ENCODE measurements around the gene SYK.
"Not testable (repeated sequence)": the region's sequence is repeated elsewhere in the genome, so short reads cannot be mapped to it uniquely, and the experiment has no call there.

Gene SYK

DNA sequence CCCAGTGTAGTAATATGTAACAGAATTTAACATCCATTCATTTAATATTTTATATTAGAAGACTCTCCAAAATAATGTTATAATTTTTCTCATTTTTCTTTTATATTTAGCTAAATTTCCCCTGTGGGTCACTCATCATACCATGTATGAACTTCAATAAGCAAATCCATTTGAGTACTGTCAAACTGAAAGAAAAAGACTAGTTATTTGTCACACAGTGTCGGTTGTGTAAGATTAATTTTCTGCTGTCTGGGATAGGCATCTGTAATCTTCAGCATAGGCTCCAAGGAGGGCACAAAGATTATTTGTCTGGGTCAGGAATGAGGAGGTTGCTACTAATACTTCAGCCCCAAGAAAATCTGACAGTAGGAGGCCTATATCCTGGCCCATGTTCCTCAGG, 13.1 kb upstream of the SYK start:
- not testable (repeated sequence) for DNase-seq; H2BK120ac ChIP-seq (ENCODE audit: insufficient read depth, low read length, poor library complexity); H3K4me3 ChIP-seq (ENCODE audit: low read depth, low read length); H3K9ac ChIP-seq (ENCODE audit: low read length); H2AFZ ChIP-seq (ENCODE audit: insufficient read depth, low read length, poor library complexity); H3K18ac ChIP-seq (ENCODE audit: low read length); H3K4me1 ChIP-seq (ENCODE audit: control insufficient read depth in 1 of 2, insufficient read depth in 2 of 2, low read length in 2 of 2); H3K23ac ChIP-seq (ENCODE audit: low read length); H4K91ac ChIP-seq (ENCODE audit: low read depth, low read length); H2BK12ac ChIP-seq (ENCODE audit: low read length); H3K4me2 ChIP-seq (ENCODE audit: low read length); H3K14ac ChIP-seq (ENCODE audit: low read length); H3K36me3 ChIP-seq (ENCODE audit: control insufficient read depth in 1 of 2, insufficient read depth in 2 of 2, low read length in 2 of 2); H4K12ac ChIP-seq (ENCODE audit: low read depth, low read length); H3K4ac ChIP-seq (ENCODE audit: low read depth, low read length); H4K8ac ChIP-seq (ENCODE audit: low read depth, low read length); H3K27me3 ChIP-seq (ENCODE audit: insufficient read depth, low read length); H3K79me1 ChIP-seq (ENCODE audit: low read length); H3K9me3 ChIP-seq (ENCODE audit: insufficient read depth, low read depth, low read length); H2BK5ac ChIP-seq (ENCODE audit: low read depth, low read length, poor library complexity); H3K79me2 ChIP-seq (ENCODE audit: control insufficient read depth, insufficient read depth, low read length, poor library complexity); H3K27ac ChIP-seq (ENCODE audit: low read depth, low read length); H2AK5ac ChIP-seq (ENCODE audit: low read length)
- WGBS (ENCODE audit: extremely low coverage, insufficient coverage, insufficient read length), result no CpG with 5 or more reads among the region's 1 CpG

DNA sequence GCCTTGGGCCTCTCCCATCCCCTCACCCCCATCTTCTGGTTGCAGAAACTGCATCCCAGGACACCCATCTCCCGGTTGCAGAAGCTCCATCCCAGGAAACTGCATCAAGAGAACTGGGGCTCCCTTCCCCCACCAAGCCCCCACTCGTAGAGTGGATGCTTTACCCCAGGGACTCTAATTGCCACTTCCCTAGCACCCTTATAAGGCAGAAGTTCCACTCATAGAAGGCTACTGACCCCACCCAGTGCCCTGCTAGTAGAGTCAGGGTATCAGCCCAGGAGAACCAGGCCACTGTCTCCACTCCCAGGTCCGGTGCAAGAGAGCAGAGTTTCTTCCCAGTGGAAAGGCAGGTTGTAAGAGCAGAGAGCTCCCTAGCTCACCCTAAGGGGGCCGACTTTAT, 12.2 kb upstream of the SYK start:
- Histone ChIP-seq H3K27ac (ENCODE audit: low read depth, low read length) (no peak overlapping the region), H2BK120ac (ENCODE audit: insufficient read depth, low read length, poor library complexity) (no peak overlapping the region), H4K8ac (ENCODE audit: low read depth, low read length) (no peak overlapping the region), H3K4me2 (ENCODE audit: low read length) (no peak overlapping the region), H2BK5ac (ENCODE audit: low read depth, low read length, poor library complexity) (no peak overlapping the region), H3K9me3 (ENCODE audit: insufficient read depth, low read depth, low read length) (no peaks in the 10 kb centered on the region), H3K9ac (ENCODE audit: low read length) (no peak overlapping the region), H3K4me1 (ENCODE audit: control insufficient read depth in 1 of 2, insufficient read depth in 2 of 2, low read length in 2 of 2) (peaks cover 0 to 2% of the 10 kb centered on the region in 2 experiments), H3K79me1 (ENCODE audit: low read length) (no peaks in the 10 kb centered on the region), H3K14ac (ENCODE audit: low read length) (no peak overlapping the region), H2AK5ac (ENCODE audit: low read length) (no peak overlapping the region), H3K18ac (ENCODE audit: low read length) (no peak overlapping the region), H3K79me2 (ENCODE audit: control insufficient read depth, insufficient read depth, low read length, poor library complexity) (no peaks in the 10 kb centered on the region), H3K27me3 (ENCODE audit: insufficient read depth, low read length) (no peaks in the 10 kb centered on the region), H2BK12ac (ENCODE audit: low read length) (no peak overlapping the region), H2AFZ (ENCODE audit: insufficient read depth, low read length, poor library complexity) (no peak overlapping the region), H4K12ac (ENCODE audit: low read depth, low read length) (no peak overlapping the region), H3K4ac (ENCODE audit: low read depth, low read length) (no peak overlapping the region), H4K91ac (ENCODE audit: low read depth, low read length) (no peak overlapping the region), H3K23ac (ENCODE audit: low read length) (no peak overlapping the region), H3K4me3 (ENCODE audit: low read depth, low read length) (no peak overlapping the region), H3K36me3 (ENCODE audit: control insufficient read depth in 1 of 2, insufficient read depth in 2 of 2, low read length in 2 of 2) (no peaks in the 10 kb centered on the region)
- no CpG with 5 or more reads among the region's 4 CpGs for WGBS (ENCODE audit: extremely low coverage, insufficient coverage, insufficient read length)
- DNase-seq, result no peak

DNA sequence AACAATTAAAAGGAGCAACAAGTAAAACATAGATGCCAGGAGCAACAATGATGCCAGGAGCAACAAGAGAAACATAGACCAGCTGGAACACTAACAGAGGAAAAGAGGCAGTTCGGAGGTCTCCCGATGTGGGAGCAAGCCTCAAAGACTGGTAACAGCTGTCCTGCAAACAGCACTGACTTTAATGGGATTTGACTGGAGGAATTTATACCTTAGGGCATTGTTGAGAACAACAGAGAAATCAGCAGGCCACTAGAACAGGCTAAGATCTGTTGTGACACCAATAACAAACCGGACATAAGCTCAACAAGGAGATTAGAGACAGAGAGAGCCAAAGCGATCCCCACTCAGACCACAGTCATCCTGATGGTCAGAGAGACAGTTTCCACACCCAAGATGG, 11.8 kb upstream of the SYK start:
- DNase-seq, result no peak
- no peaks in the 10 kb centered on the region for H3K27me3 ChIP-seq (ENCODE audit: insufficient read depth, low read length)
- H2AK5ac ChIP-seq (ENCODE audit: low read length), result no peak overlapping the region
- no peak overlapping the region for H3K4me3 ChIP-seq (ENCODE audit: low read depth, low read length)
- no peak overlapping the region for H3K27ac ChIP-seq (ENCODE audit: low read depth, low read length)
- no peak overlapping the region for H3K4me2 ChIP-seq (ENCODE audit: low read length)
- H3K9me3 ChIP-seq (ENCODE audit: insufficient read depth, low read depth, low read length), result no peaks in the 10 kb centered on the region
- H4K12ac ChIP-seq (ENCODE audit: low read depth, low read length), result no peak overlapping the region
- no peaks in the 10 kb centered on the region for H3K79me1 ChIP-seq (ENCODE audit: low read length)
- no peaks in the 10 kb centered on the region for H3K79me2 ChIP-seq (ENCODE audit: control insufficient read depth, insufficient read depth, low read length, poor library complexity)
- no peak overlapping the region for H2BK5ac ChIP-seq (ENCODE audit: low read depth, low read length, poor library complexity)
- H2BK120ac ChIP-seq (ENCODE audit: insufficient read depth, low read length, poor library complexity), result no peak overlapping the region
- no peak overlapping the region for H3K23ac ChIP-seq (ENCODE audit: low read length)
- no peak overlapping the region for H4K91ac ChIP-seq (ENCODE audit: low read depth, low read length)
- H3K9ac ChIP-seq (ENCODE audit: low read length), result no peak overlapping the region
- H3K4me1 ChIP-seq (ENCODE audit: control insufficient read depth in 1 of 2, insufficient read depth in 2 of 2, low read length in 2 of 2), result peaks cover 0 to 2% of the 10 kb centered on the region in 2 experiments
- H3K14ac ChIP-seq (ENCODE audit: low read length), result no peak overlapping the region
- H3K4ac ChIP-seq (ENCODE audit: low read depth, low read length), result no peak overlapping the region
- no CpG with 5 or more reads among the region's 4 CpGs for WGBS (ENCODE audit: extremely low coverage, insufficient coverage, insufficient read length)
- H3K36me3 ChIP-seq (ENCODE audit: control insufficient read depth in 1 of 2, insufficient read depth in 2 of 2, low read length in 2 of 2), result no peaks in the 10 kb centered on the region
- H3K18ac ChIP-seq (ENCODE audit: low read length), result no peak overlapping the region
- H2AFZ ChIP-seq (ENCODE audit: insufficient read depth, low read length, poor library complexity), result no peak overlapping the region
- no peak overlapping the region for H2BK12ac ChIP-seq (ENCODE audit: low read length)
- H4K8ac ChIP-seq (ENCODE audit: low read depth, low read length), result no peak overlapping the region

DNA sequence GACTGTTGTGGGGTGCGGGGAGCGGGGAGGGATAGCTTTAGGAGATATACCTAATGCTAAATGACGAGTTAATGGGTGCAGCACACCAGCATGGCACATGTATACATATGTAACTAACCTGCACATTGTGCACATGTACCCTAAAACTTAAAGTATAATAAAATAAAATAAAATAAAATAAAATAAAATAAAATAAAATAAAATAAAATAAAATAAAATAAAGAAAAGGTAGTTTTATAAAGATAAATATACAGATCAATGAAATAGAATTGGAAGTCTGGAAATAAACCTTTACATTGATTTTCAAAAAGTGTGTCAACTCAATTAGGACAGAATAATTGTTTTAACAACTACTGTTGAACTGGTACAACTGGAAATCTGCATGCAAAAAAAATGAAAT, 8.6 kb upstream of the SYK start:
- H4K8ac ChIP-seq (ENCODE audit: low read depth, low read length); H3K36me3 ChIP-seq (ENCODE audit: control insufficient read depth in 1 of 2, insufficient read depth in 2 of 2, low read length in 2 of 2); H3K4ac ChIP-seq (ENCODE audit: low read depth, low read length); H3K79me1 ChIP-seq (ENCODE audit: low read length); H4K12ac ChIP-seq (ENCODE audit: low read depth, low read length); H2AK5ac ChIP-seq (ENCODE audit: low read length); H3K14ac ChIP-seq (ENCODE audit: low read length); H3K4me2 ChIP-seq (ENCODE audit: low read length); H3K4me1 ChIP-seq (ENCODE audit: control insufficient read depth in 1 of 2, insufficient read depth in 2 of 2, low read length in 2 of 2); H3K18ac ChIP-seq (ENCODE audit: low read length); H3K27me3 ChIP-seq (ENCODE audit: insufficient read depth, low read length); H3K79me2 ChIP-seq (ENCODE audit: control insufficient read depth, insufficient read depth, low read length, poor library complexity); H3K9me3 ChIP-seq (ENCODE audit: insufficient read depth, low read depth, low read length); H2BK120ac ChIP-seq (ENCODE audit: insufficient read depth, low read length, poor library complexity); H3K23ac ChIP-seq (ENCODE audit: low read length); H2BK12ac ChIP-seq (ENCODE audit: low read length); H2BK5ac ChIP-seq (ENCODE audit: low read depth, low read length, poor library complexity); DNase-seq; H3K9ac ChIP-seq (ENCODE audit: low read length); H3K4me3 ChIP-seq (ENCODE audit: low read depth, low read length); H3K27ac ChIP-seq (ENCODE audit: low read depth, low read length); H4K91ac ChIP-seq (ENCODE audit: low read depth, low read length); H2AFZ ChIP-seq (ENCODE audit: insufficient read depth, low read length, poor library complexity): not testable (repeated sequence)
- no CpG with 5 or more reads among the region's 3 CpGs for WGBS (ENCODE audit: extremely low coverage, insufficient coverage, insufficient read length)
